Esophagus muscularis mucosa (tissue), 3 donors: ENCODE data around the gene ITPKA.

Source experiments
- POLR2A ChIP-seq: fragments of 450-650 bp; IDR thresholded peaks from one replicate; pipeline ENCODE4 v1.6.1; 2017; ENCODE audit warnings: antibody characterized with exemption, moderate library complexity, mild to moderate bottlenecking, low read depth
- TF ChIP-seq, protein P1 (sequence below), 3 experiments: fragments of 200-600 bp in 2 of 3; fragments of 450-650 bp in 1 of 3; sonication (generic) in 2 of 3; IDR thresholded peaks; one replicate each; pipeline ENCODE4 v1.5.1; 2017 to 2019; ENCODE audit warnings: antibody characterized with exemption in 3 of 3, mild to moderate bottlenecking in 2 of 3, moderate library complexity in 1 of 3

- no peak for TF ChIP-seq POLR2A
- TF ChIP-seq, protein P1, sequence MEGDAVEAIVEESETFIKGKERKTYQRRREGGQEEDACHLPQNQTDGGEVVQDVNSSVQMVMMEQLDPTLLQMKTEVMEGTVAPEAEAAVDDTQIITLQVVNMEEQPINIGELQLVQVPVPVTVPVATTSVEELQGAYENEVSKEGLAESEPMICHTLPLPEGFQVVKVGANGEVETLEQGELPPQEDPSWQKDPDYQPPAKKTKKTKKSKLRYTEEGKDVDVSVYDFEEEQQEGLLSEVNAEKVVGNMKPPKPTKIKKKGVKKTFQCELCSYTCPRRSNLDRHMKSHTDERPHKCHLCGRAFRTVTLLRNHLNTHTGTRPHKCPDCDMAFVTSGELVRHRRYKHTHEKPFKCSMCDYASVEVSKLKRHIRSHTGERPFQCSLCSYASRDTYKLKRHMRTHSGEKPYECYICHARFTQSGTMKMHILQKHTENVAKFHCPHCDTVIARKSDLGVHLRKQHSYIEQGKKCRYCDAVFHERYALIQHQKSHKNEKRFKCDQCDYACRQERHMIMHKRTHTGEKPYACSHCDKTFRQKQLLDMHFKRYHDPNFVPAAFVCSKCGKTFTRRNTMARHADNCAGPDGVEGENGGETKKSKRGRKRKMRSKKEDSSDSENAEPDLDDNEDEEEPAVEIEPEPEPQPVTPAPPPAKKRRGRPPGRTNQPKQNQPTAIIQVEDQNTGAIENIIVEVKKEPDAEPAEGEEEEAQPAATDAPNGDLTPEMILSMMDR (IDR thresholded peaks at IDR 0.05) = no peak
Observed at GRCh38 chr15:41499109-41499851, 5.6 kb downstream of the ITPKA start.
